NCI-H146 (cell line): ENCODE results near the gene METTL14.

Source experiments
- DNase-seq: peaks from one replicate; lab custom pipeline; 2025; lab: John Stamatoyannopoulos, UW

Gene METTL14

DNA sequence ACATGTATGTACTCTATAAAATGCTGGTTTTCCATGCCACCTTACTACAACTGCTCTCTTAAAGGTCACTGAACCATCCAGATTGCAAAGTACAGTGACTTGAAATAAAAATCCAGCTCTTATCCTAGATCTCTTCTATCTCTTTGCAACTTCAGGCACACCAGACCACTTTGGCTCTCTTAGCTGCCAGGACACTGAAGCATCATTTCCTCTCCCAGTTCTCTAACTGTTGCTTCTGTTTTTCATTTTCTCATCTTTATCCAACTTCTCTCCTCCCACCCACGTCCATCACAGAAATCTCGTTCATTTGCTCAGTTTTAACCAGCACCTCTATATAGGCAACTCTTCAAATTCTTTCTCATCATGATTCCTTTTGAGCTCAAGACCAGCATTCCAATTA, 74.3 kb downstream of the METTL14 start:
- no peak for DNase-seq

DNA sequence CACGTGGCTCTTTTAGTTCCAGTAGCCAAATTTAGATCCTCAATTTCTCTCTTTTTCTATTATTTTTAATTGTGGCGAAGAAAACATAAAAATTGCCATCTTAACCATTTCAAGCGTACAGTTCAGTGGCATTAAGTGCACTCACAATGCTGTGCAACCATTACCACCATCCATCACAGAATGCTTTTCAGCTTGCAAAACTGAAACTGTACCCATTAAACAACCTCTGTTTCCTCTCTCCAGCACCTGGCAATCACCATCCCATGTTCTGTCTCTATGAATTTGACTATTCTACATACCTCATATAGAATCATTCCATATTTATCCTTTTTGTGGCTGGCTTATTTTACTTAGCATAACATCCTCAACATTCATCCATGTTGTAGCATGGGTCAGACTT, 74.9 kb downstream of the METTL14 start:
- DNase-seq: no peak

DNA sequence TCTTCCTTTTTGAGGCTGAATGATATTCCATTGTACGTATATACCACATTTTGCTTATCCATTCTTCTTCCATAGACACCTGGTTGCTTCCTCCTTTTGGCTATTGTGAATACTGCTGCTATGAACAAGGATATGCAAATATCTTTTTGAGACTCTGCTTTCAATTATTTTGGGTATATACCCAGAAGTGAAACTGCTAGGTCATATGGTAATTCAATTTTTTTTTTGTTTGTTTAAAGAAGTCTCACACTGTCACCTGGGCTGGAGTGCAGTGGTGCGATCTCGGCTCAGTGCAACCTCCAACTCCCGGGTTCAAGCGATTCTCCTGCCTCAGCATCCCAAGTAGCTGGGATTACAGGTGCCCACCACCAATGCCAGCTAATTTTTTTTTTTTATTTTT, 75.3 kb downstream of the METTL14 start:
- no peak for DNase-seq

DNA sequence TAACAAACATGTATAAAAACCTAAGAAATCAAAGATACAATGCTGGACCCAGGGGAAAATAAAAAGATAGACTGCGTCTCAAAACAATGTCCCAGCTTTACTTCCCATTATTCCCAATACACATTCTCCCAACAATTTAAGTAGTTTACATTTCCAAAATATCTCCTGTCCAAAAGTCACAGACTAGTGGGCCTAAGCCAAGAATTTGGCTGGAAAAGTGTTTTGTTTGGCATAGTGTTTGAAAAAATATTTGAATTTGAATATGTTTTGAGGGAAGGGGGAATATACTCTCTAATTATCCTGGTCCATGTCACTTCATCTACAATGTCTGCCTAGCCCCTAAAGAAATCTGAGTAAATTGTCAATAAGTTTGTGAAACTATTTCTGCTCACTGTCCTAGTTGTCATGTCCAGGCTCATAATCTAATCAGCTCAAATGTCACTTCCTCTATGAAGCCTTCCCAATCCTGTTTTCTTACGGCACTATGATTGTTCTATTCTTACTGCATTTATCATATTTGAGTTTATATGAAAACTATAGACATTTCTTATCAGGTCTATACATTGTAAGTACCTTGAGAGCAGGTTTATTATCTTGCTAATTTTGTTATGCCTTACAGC, 76.3 kb downstream of the METTL14 start:
- no peak for DNase-seq

DNA sequence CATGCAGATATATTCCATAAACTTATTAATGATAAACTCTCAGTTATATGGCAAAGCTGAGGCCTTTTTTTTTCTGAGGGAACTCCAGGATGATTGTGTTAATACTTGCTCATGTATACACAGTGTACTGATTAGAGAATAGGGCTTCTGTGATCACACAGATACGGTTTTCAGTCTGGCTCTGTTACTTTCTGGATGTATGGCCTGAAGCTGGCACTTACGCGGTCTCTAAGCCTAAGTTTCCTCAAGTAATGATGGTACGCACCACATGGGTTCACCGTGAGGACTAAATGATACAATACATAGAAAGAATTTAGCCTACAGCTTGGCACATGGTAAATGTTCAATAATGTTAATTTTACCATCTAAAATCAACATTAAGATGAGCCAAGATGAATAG, 77.0 kb downstream of the METTL14 start:
- DNase-seq: no peak

DNA sequence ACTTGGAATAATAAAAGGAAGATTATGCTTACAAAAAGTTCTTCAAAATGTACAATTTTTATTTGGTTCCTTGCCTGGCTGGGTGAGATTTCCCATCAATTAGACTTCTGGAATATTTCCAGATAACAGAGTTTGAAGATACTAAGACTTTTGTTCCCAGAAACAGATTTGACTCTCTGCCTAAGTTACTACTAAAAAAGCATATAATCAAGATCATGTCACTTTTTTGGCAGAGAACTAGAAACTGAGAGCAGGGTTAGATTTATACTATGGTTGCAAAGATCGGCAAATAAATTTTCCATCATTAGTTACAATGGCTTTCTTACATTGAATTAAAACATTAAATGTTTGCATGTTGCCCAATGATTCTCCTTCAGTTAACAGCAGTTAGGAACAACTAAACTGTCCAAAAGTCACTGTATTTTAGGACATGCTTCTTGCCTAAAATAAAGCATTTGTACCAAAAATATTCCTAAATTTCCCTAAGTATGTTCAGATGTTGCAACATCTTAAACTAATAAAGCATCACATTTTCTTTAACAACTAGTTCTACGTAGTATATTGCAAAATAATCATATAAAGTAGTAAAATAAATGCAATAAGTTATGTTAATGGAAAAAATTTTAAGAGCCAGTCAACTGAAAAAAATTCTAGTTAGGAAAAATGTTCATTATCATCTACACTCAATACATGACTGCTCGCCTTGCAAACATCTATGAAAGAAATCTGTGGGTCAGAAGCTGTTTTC, 77.7 kb downstream of the METTL14 start:
- no peak for DNase-seq
